AG04450 (cell line): ENCODE measurements around the gene UVSSA. TPM values are rescaled to one million over a fixed set of nuclear protein-coding genes. Genes with fewer than 3 reads are reported as not detected.

Experiments
- CTCF ChIA-PET: fragments of 300-600, 350-600 bp; formaldehyde crosslinking; extraction: SDS; loops from one replicate; lab custom pipeline; 2022; ENCODE audit warnings: antibody characterized with exemption, inconsistent platforms; lab: Charles Lee
- POLR2A ChIA-PET: fragments of 350-600 bp; formaldehyde crosslinking; extraction: SDS; loops from one replicate; lab custom pipeline; 2021; ENCODE audit warnings: antibody characterized with exemption, inconsistent platforms; lab: Yijun Ruan, JAX
- DNase-seq: peaks from one replicate; pipeline ENCODE4 v3.0.0-alpha.2; 2011; ENCODE audit warnings: low read depth, low spot score
- H3K27ac ChIP-seq: one replicate; pipeline ENCODE4 v1.5.1; 2012; ENCODE audit warnings: low read depth, low read length, control low read depth
- H3K27me3 ChIP-seq: one replicate; pipeline ENCODE4 v1.6.0; 2012; ENCODE audit warnings: low read length; ENCODE audit not compliant: control insufficient read depth, insufficient read depth
- H3K4me3 ChIP-seq: 2 replicates; pipeline ENCODE4 v1.5.1; 2011; ENCODE audit warnings: mild to moderate bottlenecking, low read depth, low read length, control low read depth
- H3K9me3 ChIP-seq: 2 replicates; pipeline ENCODE4 v1.5.1; 2012; ENCODE audit warnings: low read length; ENCODE audit not compliant: control insufficient read depth, insufficient read depth
- CTCF ChIP-seq: IDR thresholded peaks from 2 replicates; pipeline ENCODE4 v1.5.1; 2011; ENCODE audit warnings: low read depth, low read length, control low read depth, inconsistent platforms
- polyA plus RNA-seq: library from polyadenylated mRNA; depleted of rRNA; stranded (reverse); fragments of >200 nt; gene quantifications from 2 replicates; pipeline ENCODE4 v1.2.3, GENCODE V29; 2011

Gene UVSSA
- polyA plus RNA-seq, 1 experiment: 4.9 TPM

- POLR2A ChIA-PET: no interaction called here
- CTCF ChIA-PET: no interaction called here
- no peaks in the 10 kb centered on the region for H3K27me3 ChIP-seq
- TF ChIP-seq CTCF: no peak
- no peak overlapping the region for H3K27ac ChIP-seq
- DNase-seq: no peak
- H3K4me3 ChIP-seq: no peak overlapping the region
- H3K9me3 ChIP-seq: peaks cover 3% of the 10 kb centered on the region; the same call in 1 of the 2 replicates
Observed at GRCh38 chr4:1358421-1359143, 11.6 kb downstream of the UVSSA start.

- no peak overlapping the region for H3K4me3 ChIP-seq
- CTCF ChIA-PET: no interaction called here
- no peaks in the 10 kb centered on the region for H3K27me3 ChIP-seq
- H3K9me3 ChIP-seq: peaks cover 3% of the 10 kb centered on the region; the same call in 1 of the 2 replicates
- POLR2A ChIA-PET: no interaction called here
- DNase-seq: no peak
- TF ChIP-seq CTCF: no peak
- no peak overlapping the region for H3K27ac ChIP-seq
Observed at GRCh38 chr4:1359144-1359501, 12.1 kb downstream of the UVSSA start.

GRCh38 chr4:1359976-1360375 lies 13.0 kb downstream of the UVSSA start:
- no peak for TF ChIP-seq CTCF
- peak overlapping the region; percentile 31 for H3K27ac ChIP-seq
- CTCF ChIA-PET: interaction anchor here (0.9 kb wide), 1 partner anchor 14 kb away, joined by 3 read pairs; no protein-coding TSS in a partner anchor
- no peak overlapping the region for H3K4me3 ChIP-seq
- H3K9me3 ChIP-seq: peaks cover 3% of the 10 kb centered on the region; the same call in 1 of the 2 replicates
- POLR2A ChIA-PET: no interaction called here
- H3K27me3 ChIP-seq: no peaks in the 10 kb centered on the region
- no peak for DNase-seq

- CTCF ChIA-PET: interaction anchor here (0.9 kb wide), 1 partner anchor 15 kb away, joined by 3 read pairs; no protein-coding TSS in a partner anchor
Observed at GRCh38 chr4:1360423-1361283, 13.6 kb downstream of the UVSSA start.

More at GRCh38 chr4:1360423-1361283, 13.6 kb downstream of the UVSSA start:
- Histone ChIP-seq H3K4me3 (no peak overlapping the region), H3K27ac (peak overlapping the region; percentile 31), H3K9me3 (peaks cover 3% of the 10 kb centered on the region; the same call in 1 of the 2 replicates), H3K27me3 (no peaks in the 10 kb centered on the region)
- POLR2A ChIA-PET: interaction anchor here (1.1 kb wide), 1 partner anchor 13 kb away, joined by 3 read pairs; no protein-coding TSS in a partner anchor
- peak; percentile 18 for DNase-seq
- no peak for TF ChIP-seq CTCF
